ENCODE measurements around the gene ZBTB7C.

DNA sequence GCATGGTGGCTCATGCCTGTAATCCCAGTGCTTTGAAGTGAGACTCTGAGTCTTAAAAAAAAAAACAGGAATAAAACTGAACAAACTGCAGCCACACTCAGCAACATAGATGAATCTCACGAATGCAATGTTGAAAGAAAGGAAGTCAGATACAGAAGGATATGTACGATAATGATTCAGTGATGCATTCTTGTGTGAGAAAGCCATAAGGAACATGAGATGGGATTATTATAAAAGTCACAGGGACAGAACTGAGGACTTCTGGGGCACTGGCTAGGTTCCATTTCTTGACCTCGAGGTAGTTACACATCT is 421.8 kb downstream of the ZBTB7C start:
- TF ChIP-seq, protein P1, sequence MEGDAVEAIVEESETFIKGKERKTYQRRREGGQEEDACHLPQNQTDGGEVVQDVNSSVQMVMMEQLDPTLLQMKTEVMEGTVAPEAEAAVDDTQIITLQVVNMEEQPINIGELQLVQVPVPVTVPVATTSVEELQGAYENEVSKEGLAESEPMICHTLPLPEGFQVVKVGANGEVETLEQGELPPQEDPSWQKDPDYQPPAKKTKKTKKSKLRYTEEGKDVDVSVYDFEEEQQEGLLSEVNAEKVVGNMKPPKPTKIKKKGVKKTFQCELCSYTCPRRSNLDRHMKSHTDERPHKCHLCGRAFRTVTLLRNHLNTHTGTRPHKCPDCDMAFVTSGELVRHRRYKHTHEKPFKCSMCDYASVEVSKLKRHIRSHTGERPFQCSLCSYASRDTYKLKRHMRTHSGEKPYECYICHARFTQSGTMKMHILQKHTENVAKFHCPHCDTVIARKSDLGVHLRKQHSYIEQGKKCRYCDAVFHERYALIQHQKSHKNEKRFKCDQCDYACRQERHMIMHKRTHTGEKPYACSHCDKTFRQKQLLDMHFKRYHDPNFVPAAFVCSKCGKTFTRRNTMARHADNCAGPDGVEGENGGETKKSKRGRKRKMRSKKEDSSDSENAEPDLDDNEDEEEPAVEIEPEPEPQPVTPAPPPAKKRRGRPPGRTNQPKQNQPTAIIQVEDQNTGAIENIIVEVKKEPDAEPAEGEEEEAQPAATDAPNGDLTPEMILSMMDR (conservative IDR thresholded peaks at IDR 0.05; ENCODE audit: low read depth, low read length), result no peak
- TF ChIP-seq POLR2A (IDR thresholded peaks at IDR 0.05; ENCODE audit: low read depth, low read length) (no peak), CEBPB (IDR thresholded peaks at IDR 0.05; ENCODE audit: low read depth, low read length) (no peak), RAD21 (IDR thresholded peaks at IDR 0.05; ENCODE audit: low read length) (no peak), NFE2L2 (IDR thresholded peaks at IDR 0.05; ENCODE audit: low read depth, low read length) (no peak), MAZ (IDR thresholded peaks at IDR 0.05; ENCODE audit: borderline replicate concordance, low read depth, low read length) (no peak), MXI1 (IDR thresholded peaks at IDR 0.05; ENCODE audit: borderline replicate concordance, low read depth, low read length) (no peak), FOS (IDR thresholded peaks at IDR 0.05; ENCODE audit: low read depth, low read length) (no peak), MAFK (IDR thresholded peaks at IDR 0.05; ENCODE audit: low read depth, low read length) (no peak), SMC3 (IDR thresholded peaks at IDR 0.05; ENCODE audit: low read depth, low read length) (no peak), RFX5 (IDR thresholded peaks at IDR 0.05; ENCODE audit: low read depth, low read length) (no peak)
- TF ChIP-seq, protein P2, sequence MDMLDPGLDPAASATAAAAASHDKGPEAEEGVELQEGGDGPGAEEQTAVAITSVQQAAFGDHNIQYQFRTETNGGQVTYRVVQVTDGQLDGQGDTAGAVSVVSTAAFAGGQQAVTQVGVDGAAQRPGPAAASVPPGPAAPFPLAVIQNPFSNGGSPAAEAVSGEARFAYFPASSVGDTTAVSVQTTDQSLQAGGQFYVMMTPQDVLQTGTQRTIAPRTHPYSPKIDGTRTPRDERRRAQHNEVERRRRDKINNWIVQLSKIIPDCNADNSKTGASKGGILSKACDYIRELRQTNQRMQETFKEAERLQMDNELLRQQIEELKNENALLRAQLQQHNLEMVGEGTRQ (IDR thresholded peaks at IDR 0.05; ENCODE audit: low read depth, low read length), result no peak
